GM19025 (cell line): ENCODE measurements around the gene ME3.

Source experiments
- ATAC-seq: cut with Tn5 transposase; IDR thresholded peaks from one replicate; pipeline ENCODE4 v1.9.1; 2021; ENCODE audit warnings: mild to moderate bottlenecking, low read depth, moderate library complexity; ENCODE audit not compliant: unreplicated experiment

Gene ME3

DNA sequence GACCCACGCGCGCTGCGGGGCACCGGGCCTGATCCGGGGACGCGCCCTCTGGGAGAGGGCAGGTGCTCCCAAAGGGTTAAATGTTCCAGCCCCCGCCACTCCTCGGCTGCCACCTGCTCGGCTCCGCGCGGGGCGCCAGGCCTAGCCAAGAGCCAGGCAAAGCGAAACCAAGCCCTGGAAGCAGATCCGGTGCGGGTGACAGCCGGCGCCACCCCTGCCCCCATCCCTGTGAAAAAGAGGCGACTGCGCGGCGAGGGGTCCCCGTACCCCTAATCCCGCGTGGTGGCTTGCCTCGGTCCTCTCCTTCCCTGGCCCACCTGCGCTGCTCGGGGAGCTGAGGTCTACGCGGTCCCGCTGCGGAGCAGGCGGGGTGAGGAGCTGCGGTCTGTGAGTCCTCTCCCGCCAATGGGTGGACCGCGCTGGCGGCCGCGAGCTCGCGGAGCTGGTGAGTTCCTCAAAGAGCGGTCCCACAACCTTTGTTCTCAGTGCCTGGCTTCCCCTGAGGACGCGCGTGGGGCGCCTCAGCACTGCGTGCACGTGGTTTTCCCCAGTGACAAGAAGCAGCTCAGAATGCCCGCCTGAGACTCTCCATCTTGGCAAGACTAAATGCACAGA lies at the start of gene ME3:
TSS of gene ME3 (minus strand) at position 610 of the 615 bp plus-strand sequence.
- ATAC-seq = no peak

DNA sequence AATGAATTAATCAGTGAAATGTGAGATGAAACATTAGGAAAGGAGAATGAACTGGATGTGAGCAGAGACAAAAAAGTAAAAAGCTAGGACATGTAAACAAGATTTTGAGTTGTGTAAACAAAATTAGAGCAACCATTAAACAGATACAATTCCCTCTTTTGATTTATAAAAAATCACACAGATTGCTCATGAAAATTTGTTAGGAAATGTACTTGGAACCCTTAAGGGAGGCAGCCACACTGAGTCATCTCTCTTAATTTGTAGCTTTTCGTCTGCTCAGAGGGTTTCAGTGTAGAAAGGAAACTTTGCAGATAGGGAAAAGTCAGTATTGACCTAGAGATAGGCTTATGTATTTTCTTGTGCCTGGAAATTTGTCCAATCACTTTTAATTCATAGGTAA lies 49.6 kb upstream of the ME3 start:
- ATAC-seq = no peak

DNA sequence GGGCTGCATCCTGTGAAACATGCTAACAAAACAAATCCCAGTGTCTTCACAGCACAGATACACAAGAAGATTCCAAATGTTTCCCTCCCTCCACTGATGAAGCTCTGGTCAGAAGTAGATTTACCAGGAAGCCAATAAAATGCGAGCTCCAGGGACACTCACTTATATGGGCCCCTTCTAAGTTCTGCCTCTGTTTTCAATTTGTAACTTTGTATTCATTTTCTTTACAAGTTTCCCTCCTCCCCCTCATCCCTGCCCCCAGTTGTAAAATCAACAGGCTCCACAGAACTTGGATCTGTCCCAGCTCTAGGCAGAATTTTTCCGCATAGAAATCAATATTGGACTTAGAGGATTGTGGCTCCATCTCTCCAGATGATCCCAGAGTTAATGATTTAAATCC lies 48.1 kb upstream of the ME3 start:
- no peak for ATAC-seq

- ATAC-seq = no peak
Measured at GRCh38 chr11:86719781-86720463, 47.5 kb upstream of the ME3 start.

GRCh38 chr11:86718999-86719398 lies 46.6 kb upstream of the ME3 start:
- ATAC-seq = no peak

DNA sequence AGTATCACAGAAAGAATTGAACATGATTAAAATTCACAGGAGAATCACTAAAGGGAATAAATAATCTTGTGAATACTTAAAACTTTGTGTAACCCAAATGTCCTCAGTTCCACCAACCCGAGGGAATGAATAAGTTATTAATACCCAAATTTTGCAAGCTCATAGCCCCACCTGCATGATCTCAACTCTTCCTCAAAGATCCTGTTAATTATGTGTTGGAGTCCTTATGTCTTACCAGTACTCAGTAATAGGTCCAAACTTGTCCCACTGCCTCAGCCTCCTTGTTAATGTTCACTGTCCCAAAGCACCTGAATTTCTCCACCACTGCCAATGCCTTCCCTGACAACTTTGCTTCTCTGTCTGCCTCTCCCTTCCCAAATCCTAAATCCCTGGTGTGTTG lies 46.1 kb upstream of the ME3 start:
- no peak for ATAC-seq

DNA sequence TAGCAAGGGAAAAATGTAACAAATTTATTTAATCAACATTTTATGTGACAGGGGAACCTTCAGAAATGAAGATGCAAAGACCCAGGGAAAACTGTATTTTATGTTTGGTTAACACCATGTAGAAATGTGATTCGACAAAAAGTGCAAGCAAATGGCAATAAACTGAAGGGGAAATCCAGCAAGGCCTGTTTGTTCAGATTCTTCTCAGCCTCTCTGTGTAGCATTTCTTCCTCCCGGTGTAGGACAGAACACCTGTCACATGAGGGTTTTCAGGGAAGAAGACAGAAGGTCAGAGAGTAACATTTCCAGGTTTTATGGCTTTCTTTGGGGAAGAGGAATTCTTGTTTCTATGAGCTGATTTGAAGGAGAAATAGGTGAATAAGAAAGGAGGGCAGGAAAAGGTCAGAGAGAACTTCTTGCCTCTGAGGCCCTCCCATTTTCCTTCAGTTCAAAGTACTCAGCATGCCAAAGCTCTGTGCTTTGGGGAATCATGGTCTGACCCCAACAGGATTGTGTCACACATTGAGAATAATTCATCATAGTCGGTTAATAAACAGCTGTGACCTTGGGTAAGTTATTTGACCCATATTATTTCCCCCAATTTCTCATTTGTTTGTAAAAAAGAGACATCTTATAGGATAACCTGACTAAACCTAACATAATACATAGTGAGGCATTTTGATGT lies 45.5 kb upstream of the ME3 start:
- no peak for ATAC-seq

DNA sequence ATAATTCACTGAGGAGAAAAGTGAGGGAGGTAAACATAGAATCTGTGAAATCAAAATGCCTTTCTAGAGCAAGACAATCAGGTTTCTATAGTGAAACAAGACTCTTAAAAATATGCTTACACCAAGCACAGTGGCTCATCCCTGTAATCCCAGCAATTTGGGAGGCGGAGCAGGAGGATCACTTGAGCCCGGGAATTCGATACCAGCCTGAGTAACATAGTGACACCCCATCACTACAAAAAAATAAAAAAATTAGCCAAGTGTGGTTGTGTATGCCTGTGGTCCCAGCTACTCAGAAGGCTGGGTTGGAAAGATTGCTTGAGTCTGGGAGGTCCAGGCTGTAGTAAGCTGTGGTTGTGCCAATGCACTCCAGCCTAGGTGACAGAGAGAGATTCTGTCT lies 43.2 kb upstream of the ME3 start:
- ATAC-seq = no peak

GRCh38 chr11:86713552-86713951 lies 41.1 kb upstream of the ME3 start:
- ATAC-seq = no peak

DNA sequence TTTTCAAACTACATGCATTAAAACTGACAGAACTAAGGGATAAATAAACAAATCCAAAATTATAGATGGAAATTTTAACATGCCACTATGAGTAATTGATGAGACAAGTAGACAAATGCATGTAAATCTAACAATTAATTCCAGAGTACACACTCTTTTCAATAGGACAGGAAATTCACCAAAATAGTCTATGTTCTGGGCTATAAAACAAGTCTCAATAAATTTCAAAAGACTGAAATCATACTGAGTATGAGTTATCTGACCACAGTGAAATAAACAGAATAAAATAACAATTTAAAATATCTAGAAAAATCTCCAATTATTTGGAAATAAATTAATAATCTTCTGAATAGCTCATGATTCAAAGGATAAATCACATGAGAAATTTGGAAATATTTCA lies 38.5 kb upstream of the ME3 start:
- ATAC-seq = no peak

- no peak for ATAC-seq
Measured at GRCh38 chr11:86708669-86709068, 36.3 kb upstream of the ME3 start.

GRCh38 chr11:86706338-86707131 lies 34.1 kb upstream of the ME3 start:
- no peak for ATAC-seq

DNA sequence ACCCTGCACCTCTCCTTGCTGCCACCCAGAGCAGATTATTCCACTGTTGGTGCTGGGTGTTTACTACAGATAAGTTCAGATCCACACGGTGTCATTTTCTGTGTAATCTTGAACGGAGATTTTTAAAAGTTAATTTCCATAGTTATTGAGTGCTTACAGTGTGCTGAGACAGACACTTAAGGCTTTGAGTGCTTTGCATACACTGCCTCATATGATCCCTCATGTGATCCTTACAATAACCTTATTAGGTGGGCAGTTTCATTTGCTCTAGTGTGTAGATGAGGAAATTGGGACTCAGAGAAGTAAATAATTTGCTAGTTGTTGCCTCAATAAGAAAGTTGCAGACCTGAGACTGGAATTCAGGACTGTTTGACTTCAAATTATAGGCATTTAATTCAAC lies 32.3 kb upstream of the ME3 start:
- no peak for ATAC-seq

DNA sequence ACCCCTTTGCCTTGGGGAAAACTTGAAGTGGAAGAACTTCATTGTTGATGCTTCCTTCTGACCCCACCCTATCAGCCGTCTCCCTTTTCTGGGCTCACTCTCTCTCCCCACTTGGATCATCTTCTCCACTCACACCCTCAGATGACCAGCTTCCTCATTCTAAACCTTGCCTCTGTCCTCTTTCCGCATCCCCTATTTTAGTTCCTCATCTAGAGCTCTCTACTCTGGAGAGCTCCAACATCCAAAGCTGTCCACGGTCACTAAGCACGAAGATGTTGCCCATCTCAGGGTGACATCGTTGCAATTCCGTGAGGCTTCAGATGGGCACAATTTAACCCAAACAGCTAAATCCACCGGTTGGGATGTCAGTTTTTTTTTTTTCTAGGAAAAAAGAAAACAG lies 31.6 kb upstream of the ME3 start:
- ATAC-seq = no peak

DNA sequence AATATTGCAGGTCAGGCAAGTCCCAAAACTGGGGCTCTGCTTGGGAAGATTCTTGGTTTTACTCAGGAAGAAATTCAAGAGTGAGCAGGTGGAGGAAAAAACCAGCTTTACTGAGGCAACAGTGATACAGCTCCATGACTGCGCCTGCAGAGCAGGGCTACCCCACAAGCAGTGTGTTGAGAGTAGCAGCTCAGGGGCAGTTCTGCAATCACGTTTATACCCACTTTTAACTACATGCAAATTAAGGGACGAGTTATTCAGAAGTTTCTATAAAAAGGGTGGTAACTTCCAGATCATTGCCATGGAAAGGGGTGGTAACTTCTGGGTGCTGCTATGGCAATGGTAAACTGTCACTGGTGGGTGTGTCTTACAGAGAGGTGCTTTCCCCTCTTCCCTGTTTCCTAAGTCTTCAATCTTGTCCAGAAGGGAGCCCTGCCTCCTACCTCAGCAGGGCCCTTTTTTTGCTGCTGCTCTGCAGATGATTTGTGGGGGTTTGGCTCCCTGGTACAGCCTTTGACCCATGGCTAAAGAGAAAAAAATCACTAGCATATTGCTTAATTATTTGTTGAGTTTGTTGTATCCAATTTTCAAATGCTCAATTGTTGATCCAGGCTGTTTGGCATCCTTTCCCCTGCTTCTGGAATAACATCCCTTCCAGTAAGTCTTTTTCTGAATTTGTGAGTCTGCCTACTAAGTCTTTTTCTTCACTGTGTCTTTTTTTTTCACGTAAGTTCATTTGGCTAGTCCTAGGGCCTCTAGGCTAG lies 30.0 kb upstream of the ME3 start:
- ATAC-seq = no peak

DNA sequence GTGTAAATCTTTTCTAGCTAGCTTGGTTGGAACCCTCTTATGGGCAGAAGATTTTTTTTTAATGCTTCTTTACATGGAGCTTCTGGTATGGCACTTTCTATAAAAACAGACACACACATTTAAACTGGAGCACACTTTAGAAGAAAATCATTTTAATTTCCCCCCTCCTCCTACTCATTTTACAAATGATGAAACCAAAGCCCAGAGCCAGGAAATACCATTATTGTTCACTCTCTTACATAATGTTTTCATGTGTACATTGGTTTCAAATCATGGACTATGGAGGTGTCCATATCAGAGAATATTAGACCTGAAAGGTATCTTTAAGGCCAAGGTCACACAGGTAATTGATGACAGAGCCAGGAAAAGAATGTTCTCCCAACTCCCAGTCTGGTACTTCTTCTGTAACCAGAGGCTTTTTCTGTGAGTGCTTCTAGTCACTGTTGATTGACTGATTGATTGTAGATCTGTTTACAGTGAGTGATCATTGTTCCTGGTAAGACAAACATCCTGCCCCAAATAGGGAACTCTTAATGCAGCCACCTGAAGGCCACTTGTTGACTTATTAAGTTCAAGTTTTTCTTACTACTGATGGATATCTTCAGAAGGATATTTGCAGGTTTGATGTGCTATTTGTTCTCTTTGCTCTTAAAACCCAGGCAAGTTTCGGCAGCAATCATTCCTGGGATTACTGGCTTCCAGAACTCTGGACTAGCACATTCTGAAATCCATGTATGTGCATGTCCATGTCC lies 26.8 kb upstream of the ME3 start:
- no peak for ATAC-seq

- no peak for ATAC-seq
Measured at GRCh38 chr11:86698639-86699038, 26.2 kb upstream of the ME3 start.

DNA sequence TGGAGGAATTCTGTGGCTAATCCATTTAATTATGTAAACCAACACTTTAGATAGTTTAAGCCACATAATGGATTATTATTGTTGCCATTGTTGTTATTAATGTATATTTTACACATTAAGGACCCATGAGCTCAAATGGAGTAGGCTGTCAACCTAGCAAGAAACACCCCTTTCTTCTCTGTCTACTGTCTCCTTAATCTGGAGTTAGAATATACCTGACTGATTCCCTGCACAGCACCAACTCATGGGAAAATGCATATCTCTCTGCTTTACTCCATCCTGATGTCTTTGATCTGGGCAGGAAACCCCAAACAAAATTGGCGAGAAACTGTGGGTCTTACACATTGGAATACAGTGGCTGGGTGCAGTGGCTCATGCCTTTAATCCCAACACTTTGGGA lies 24.0 kb upstream of the ME3 start:
- ATAC-seq = no peak

DNA sequence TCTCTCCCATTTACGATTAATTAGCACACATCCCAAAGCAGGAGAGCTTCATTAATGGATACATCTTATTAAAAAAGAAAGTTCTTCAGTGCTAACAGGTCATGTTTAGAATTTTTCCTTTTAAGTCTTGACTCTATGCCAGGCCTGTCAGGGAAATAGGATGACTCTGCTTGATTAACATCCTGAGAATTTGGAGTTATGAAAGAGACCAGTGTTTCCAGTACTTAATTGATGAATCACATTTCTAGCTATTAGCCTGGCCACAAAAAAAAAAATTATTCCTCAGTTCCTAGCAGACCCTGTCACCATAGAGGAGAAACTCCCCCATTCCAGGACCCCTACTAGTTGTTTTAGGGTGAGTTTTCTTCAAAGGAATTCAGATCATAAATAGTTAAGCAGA lies 23.6 kb upstream of the ME3 start:
- ATAC-seq = no peak

DNA sequence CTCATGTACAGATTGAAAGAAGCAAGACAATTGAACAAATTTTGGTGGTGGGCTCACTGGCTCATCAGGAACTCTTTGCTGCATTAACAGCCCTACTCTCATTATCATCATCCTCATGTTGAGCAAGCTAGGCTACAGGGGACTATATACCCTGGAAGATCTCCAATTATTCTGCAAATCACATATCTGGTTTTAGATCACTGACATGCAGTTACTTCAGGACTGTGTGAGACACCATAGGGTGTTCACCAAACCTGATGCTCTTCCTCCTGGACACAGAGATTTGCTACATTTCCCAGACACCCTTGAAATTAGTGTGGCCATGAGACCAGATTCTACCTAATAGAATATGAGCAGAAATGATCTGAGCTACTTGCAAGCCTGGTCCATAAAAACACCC lies 23.0 kb upstream of the ME3 start:
- no peak for ATAC-seq
